CD4-positive, CD25-positive, alpha-beta regulatory T cell (primary cell): ENCODE measurements around the gene SLC27A1. TPM values are rescaled to one million over a fixed set of nuclear protein-coding genes. Genes with fewer than 3 reads are reported as not detected.

Source experiments
- ATAC-seq, 2 donors: fragments of 150-1000 bp; cut with Tn5 transposase; one replicate each; pipeline ENCODE4 v1.10.0; 2021; ENCODE audit warnings: low read depth in 2 of 2, moderate number of reproducible peaks in 2 of 2, moderate library complexity in 1 of 2
- DNase-seq, 3 donors: peaks; one replicate each; pipeline versions ENCODE4 v3.0.0 to v3.0.0-alpha.2; 2012 to 2022; ENCODE audit warnings: mixed read lengths in 1 of 3
- H3K27ac ChIP-seq: one replicate; pipeline ENCODE4 v1.7.0; 2013; ENCODE audit warnings: mild to moderate bottlenecking, low read length; ENCODE audit not compliant: insufficient read depth, poor library complexity, severe bottlenecking
- H3K27me3 ChIP-seq: one replicate; pipeline ENCODE4 v1.7.0; 2013; ENCODE audit warnings: low read length; ENCODE audit not compliant: control insufficient read depth, insufficient read depth
- H3K36me3 ChIP-seq: one replicate; pipeline ENCODE4 v1.7.0; 2013; ENCODE audit warnings: mild to moderate bottlenecking, low read length, moderate library complexity; ENCODE audit not compliant: control insufficient read depth, insufficient read depth
- H3K4me1 ChIP-seq: 2 replicates; pipeline ENCODE4 v1.7.0; 2013; ENCODE audit warnings: mild to moderate bottlenecking, low read length; ENCODE audit not compliant: insufficient read depth, control insufficient read depth, poor library complexity, severe bottlenecking
- H3K4me3 ChIP-seq: one replicate; pipeline ENCODE4 v1.7.0; 2013; ENCODE audit warnings: low read depth, mild to moderate bottlenecking, low read length, moderate library complexity
- H3K9me3 ChIP-seq, 2 experiments: 1 replicate in 1 of 2; 2 replicates in 1 of 2; pipeline ENCODE4 v1.7.0; 2013; ENCODE audit warnings: low read length in 2 of 2, mild to moderate bottlenecking in 1 of 2, moderate library complexity in 1 of 2; ENCODE audit not compliant: control insufficient read depth in 2 of 2
- H3K27ac Mint-ChIP-seq, 3 donors: one replicate each; pipeline ENCODE4 v1.8.0; 2020 to 2022; ENCODE audit warnings: mild to moderate bottlenecking in 3 of 3, mixed read lengths in 3 of 3, moderate library complexity in 2 of 3
- H3K27me3 Mint-ChIP-seq: one replicate; pipeline ENCODE4 v1.8.0; 2022; ENCODE audit warnings: mild to moderate bottlenecking, mixed read lengths
- H3K36me3 Mint-ChIP-seq: one replicate; pipeline ENCODE4 v1.8.0; 2020; ENCODE audit warnings: mixed read lengths
- H3K4me1 Mint-ChIP-seq, 4 donors: one replicate each; pipeline ENCODE4 v1.8.0; 2020 to 2022; ENCODE audit warnings: mixed read lengths in 4 of 4, mild to moderate bottlenecking in 1 of 4
- H3K4me3 Mint-ChIP-seq, 4 donors: one replicate each; pipeline ENCODE4 v1.8.0; 2020 to 2022; ENCODE audit warnings: mild to moderate bottlenecking in 4 of 4, mixed read lengths in 4 of 4, moderate library complexity in 3 of 4
- H3K9me3 Mint-ChIP-seq, 7 donors: one replicate each; pipeline ENCODE4 v1.8.0; 2020 to 2022; ENCODE audit warnings: mixed read lengths in 7 of 7, mild to moderate bottlenecking in 3 of 7, moderate library complexity in 2 of 7
- polyA plus RNA-seq, 4 donors: library from polyadenylated mRNA; unstranded; fragments of 300-500 nt; fragmentation: Illumina TruSeq; gene quantifications; one replicate each; pipeline ENCODE4 v1.2.3, GENCODE V29; 2021
- total RNA-seq: library from RNA; stranded (reverse); gene quantifications from one replicate; pipeline ENCODE4 v1.2.3, GENCODE V29; 2022

The SLC27A1 gene
- total RNA-seq (4.6 TPM), polyA plus RNA-seq (1 to 10 TPM; 3.9 to 5.2 (median 4.1) TPM)

GRCh38 chr19:17470068-17470841 is at the start of gene SLC27A1:
TSS of gene SLC27A1 (plus strand) at chr19:17470524. CDS start at chr19:17470541, 17 bp downstream.
- ATAC-seq (peak; percentile 62 to 73), DNase-seq (peak; percentile 83 to 91 (median 90))
- Mint-ChIP-seq H3K4me1 (peaks cover 5 to 30% (median 15%) of the 10 kb centered on the region in 4 donors), H3K27ac (peak within 1 kb of the TSS; percentile 93 to 97 (median 97)), H3K9me3 (no peaks in the 10 kb centered on the region), H3K36me3 (no peaks in the 10 kb centered on the region), H3K4me3 (peak within 1 kb of the TSS; percentile 89 to 99 (median 97)), H3K27me3 (peaks cover 4% of the 10 kb centered on the region)
- no peaks in the 10 kb centered on the region for H3K36me3 ChIP-seq
- H3K4me3 ChIP-seq = peak within 1 kb of the TSS; percentile 81
- no peaks in the 10 kb centered on the region for H3K27me3 ChIP-seq
- peaks cover 26% of the 10 kb centered on the region for H3K4me1 ChIP-seq
- H3K9me3 ChIP-seq = no peaks in the 10 kb centered on the region
- H3K27ac ChIP-seq = peak within 1 kb of the TSS; percentile 76

GRCh38 chr19:17421942-17422341 is 48.4 kb upstream of the SLC27A1 start:
- Histone ChIP-seq H3K27ac (no peak overlapping the region), H3K27me3 (no peaks in the 10 kb centered on the region), H3K36me3 (no peaks in the 10 kb centered on the region), H3K4me3 (no peak overlapping the region), H3K4me1 (peaks cover 16% of the 10 kb centered on the region), H3K9me3 (no peaks in the 10 kb centered on the region)
- Mint-ChIP-seq H3K27me3 (no peaks in the 10 kb centered on the region), H3K27ac (no peak overlapping the region), H3K36me3 (peaks cover 6% of the 10 kb centered on the region), H3K4me1 (peaks cover 0 to 21% (median 7%) of the 10 kb centered on the region in 4 donors), H3K9me3 (no peaks in the 10 kb centered on the region), H3K4me3 (peak overlapping the region in 2 of 4 donors; percentile 59 to 92)
- DNase-seq (no peak), ATAC-seq (no peak)

- ATAC-seq (no peak), DNase-seq (no peak)
- Histone ChIP-seq H3K36me3 (no peaks in the 10 kb centered on the region), H3K4me1 (peaks cover 16% of the 10 kb centered on the region), H3K9me3 (no peaks in the 10 kb centered on the region), H3K27ac (no peak overlapping the region), H3K4me3 (no peak overlapping the region), H3K27me3 (no peaks in the 10 kb centered on the region)
- H3K4me1 Mint-ChIP-seq = peaks cover 0 to 21% (median 7%) of the 10 kb centered on the region in 4 donors
- no peak overlapping the region for H3K4me3 Mint-ChIP-seq
- H3K27me3 Mint-ChIP-seq = no peaks in the 10 kb centered on the region
- no peak overlapping the region for H3K27ac Mint-ChIP-seq
- H3K9me3 Mint-ChIP-seq = no peaks in the 10 kb centered on the region
- H3K36me3 Mint-ChIP-seq = peaks cover 4% of the 10 kb centered on the region
Measured at GRCh38 chr19:17423429-17424208, 46.7 kb upstream of the SLC27A1 start.

- peaks cover 0 to 12% (median 3%) of the 10 kb centered on the region in 4 donors for H3K4me1 Mint-ChIP-seq
- no peaks in the 10 kb centered on the region for H3K9me3 Mint-ChIP-seq
- H3K27me3 Mint-ChIP-seq = no peaks in the 10 kb centered on the region
- Histone ChIP-seq H3K9me3 (no peaks in the 10 kb centered on the region), H3K4me1 (peaks cover 9% of the 10 kb centered on the region), H3K36me3 (no peaks in the 10 kb centered on the region), H3K27ac (no peak overlapping the region), H3K4me3 (no peak overlapping the region), H3K27me3 (no peaks in the 10 kb centered on the region)
- ATAC-seq (peak; percentile 29 to 35), DNase-seq (no peak)
- no peak overlapping the region for H3K4me3 Mint-ChIP-seq
- H3K36me3 Mint-ChIP-seq = peaks cover 4% of the 10 kb centered on the region
- H3K27ac Mint-ChIP-seq = no peak overlapping the region
Measured at GRCh38 chr19:17424743-17425365, 45.5 kb upstream of the SLC27A1 start.

GRCh38 chr19:17429641-17430113 is 40.6 kb upstream of the SLC27A1 start:
- ATAC-seq = no peak
- H3K4me1 ChIP-seq = no peaks in the 10 kb centered on the region
- H3K27me3 ChIP-seq = no peaks in the 10 kb centered on the region
- H3K36me3 Mint-ChIP-seq = no peaks in the 10 kb centered on the region
- H3K4me1 Mint-ChIP-seq = no peaks in the 10 kb centered on the region
- no peaks in the 10 kb centered on the region for H3K36me3 ChIP-seq
- no peaks in the 10 kb centered on the region for H3K27me3 Mint-ChIP-seq
- H3K9me3 Mint-ChIP-seq = no peaks in the 10 kb centered on the region
- H3K4me3 ChIP-seq = no peak overlapping the region
- H3K4me3 Mint-ChIP-seq = no peak overlapping the region
- H3K27ac ChIP-seq = no peak overlapping the region
- H3K27ac Mint-ChIP-seq = peak overlapping the region in 1 of 3 donors; percentile 89
- no peaks in the 10 kb centered on the region for H3K9me3 ChIP-seq
- DNase-seq = no peak

- peak overlapping the region in 1 of 3 donors; percentile 5 for H3K27ac Mint-ChIP-seq
- no peaks in the 10 kb centered on the region for H3K9me3 ChIP-seq
Measured at GRCh38 chr19:17431417-17431816, 38.9 kb upstream of the SLC27A1 start.

GRCh38 chr19:17435218-17435617 is 35.1 kb upstream of the SLC27A1 start:
- Mint-ChIP-seq H3K27me3 (no peaks in the 10 kb centered on the region), H3K4me1 (no peaks in the 10 kb centered on the region), H3K9me3 (no peaks in the 10 kb centered on the region), H3K4me3 (no peak overlapping the region), H3K36me3 (no peaks in the 10 kb centered on the region), H3K27ac (no peak overlapping the region)
- Histone ChIP-seq H3K4me3 (no peak overlapping the region), H3K4me1 (no peaks in the 10 kb centered on the region), H3K9me3 (no peaks in the 10 kb centered on the region), H3K27ac (no peak overlapping the region), H3K36me3 (no peaks in the 10 kb centered on the region), H3K27me3 (no peaks in the 10 kb centered on the region)
- no peak for DNase-seq
- ATAC-seq = no peak

More at GRCh38 chr19:17431417-17431816, 38.9 kb upstream of the SLC27A1 start:
- Histone ChIP-seq H3K4me3 (no peak overlapping the region), H3K27me3 (no peaks in the 10 kb centered on the region), H3K27ac (no peak overlapping the region), H3K4me1 (no peaks in the 10 kb centered on the region), H3K36me3 (no peaks in the 10 kb centered on the region)
- no peak for ATAC-seq
- DNase-seq = no peak
- no peaks in the 10 kb centered on the region for H3K27me3 Mint-ChIP-seq
- H3K4me3 Mint-ChIP-seq = no peak overlapping the region
- H3K9me3 Mint-ChIP-seq = no peaks in the 10 kb centered on the region
- H3K4me1 Mint-ChIP-seq = no peaks in the 10 kb centered on the region
- H3K36me3 Mint-ChIP-seq = no peaks in the 10 kb centered on the region
